GM12874 (cell line): ENCODE measurements around the gene HOXB3.

Experiments used
- TF ChIP-seq, protein P1 (sequence below): IDR thresholded peaks from 2 replicates; pipeline ENCODE4 v1.5.1; 2011; ENCODE audit warnings: low read depth, mild to moderate bottlenecking, control low read depth, low read length, moderate library complexity; ENCODE audit not compliant: insufficient read depth

The HOXB3 gene

DNA sequence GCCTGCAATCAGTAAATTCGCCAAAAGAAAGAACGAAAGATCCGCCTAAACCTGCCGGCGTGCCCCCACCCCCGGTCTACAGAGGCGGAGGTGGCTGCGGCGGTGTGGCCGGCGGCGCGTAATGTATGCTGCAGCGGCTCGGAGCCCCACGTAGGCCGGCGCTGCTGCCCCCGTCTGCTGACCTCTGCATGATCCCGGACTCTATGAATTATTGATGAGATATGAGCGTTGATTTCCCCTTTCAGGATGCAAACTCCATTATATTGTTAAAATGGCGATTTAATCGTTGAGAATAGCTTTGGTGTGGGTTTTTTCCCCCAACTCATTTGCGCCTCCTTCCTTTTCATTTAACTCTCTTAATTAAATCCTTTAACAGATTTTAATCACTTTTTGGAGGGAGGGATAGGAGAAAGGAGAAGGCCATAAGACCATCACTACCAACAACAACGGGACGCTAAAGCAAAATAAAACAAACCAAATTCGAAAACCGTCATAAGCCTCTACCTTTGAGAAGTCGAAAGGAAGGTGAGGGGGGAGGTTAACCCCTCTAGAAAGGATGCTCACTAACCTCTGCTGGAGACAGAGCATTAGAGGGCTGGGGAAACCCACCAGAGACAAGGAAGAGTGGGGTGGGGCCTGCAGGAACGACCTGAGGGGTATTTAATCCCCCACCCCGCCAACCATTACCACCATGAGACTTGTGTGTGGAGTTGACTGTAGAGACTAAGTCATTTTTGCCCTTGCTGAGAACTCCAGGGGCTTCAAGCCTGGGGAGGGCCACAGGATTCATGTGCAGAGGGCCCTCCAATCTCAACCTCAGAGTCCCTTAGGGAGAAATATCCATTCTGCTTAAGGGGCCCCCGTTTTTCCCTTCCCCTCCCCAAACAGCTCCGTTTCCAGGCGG, 3.4 kb downstream of the HOXB3 start:
- TF ChIP-seq, protein P1, sequence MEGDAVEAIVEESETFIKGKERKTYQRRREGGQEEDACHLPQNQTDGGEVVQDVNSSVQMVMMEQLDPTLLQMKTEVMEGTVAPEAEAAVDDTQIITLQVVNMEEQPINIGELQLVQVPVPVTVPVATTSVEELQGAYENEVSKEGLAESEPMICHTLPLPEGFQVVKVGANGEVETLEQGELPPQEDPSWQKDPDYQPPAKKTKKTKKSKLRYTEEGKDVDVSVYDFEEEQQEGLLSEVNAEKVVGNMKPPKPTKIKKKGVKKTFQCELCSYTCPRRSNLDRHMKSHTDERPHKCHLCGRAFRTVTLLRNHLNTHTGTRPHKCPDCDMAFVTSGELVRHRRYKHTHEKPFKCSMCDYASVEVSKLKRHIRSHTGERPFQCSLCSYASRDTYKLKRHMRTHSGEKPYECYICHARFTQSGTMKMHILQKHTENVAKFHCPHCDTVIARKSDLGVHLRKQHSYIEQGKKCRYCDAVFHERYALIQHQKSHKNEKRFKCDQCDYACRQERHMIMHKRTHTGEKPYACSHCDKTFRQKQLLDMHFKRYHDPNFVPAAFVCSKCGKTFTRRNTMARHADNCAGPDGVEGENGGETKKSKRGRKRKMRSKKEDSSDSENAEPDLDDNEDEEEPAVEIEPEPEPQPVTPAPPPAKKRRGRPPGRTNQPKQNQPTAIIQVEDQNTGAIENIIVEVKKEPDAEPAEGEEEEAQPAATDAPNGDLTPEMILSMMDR, result no peak

- TF ChIP-seq, protein P1, result no peak
These were observed 5.8 kb downstream of the HOXB3 start for GRCh38 chr17:48584223-48584741.

- TF ChIP-seq, protein P1, result no peak
These were observed 6.3 kb downstream of the HOXB3 start for GRCh38 chr17:48583708-48584222.

GRCh38 chr17:48582750-48583069, 7.3 kb downstream of the HOXB3 start:
- TF ChIP-seq, protein P1, result no peak

DNA sequence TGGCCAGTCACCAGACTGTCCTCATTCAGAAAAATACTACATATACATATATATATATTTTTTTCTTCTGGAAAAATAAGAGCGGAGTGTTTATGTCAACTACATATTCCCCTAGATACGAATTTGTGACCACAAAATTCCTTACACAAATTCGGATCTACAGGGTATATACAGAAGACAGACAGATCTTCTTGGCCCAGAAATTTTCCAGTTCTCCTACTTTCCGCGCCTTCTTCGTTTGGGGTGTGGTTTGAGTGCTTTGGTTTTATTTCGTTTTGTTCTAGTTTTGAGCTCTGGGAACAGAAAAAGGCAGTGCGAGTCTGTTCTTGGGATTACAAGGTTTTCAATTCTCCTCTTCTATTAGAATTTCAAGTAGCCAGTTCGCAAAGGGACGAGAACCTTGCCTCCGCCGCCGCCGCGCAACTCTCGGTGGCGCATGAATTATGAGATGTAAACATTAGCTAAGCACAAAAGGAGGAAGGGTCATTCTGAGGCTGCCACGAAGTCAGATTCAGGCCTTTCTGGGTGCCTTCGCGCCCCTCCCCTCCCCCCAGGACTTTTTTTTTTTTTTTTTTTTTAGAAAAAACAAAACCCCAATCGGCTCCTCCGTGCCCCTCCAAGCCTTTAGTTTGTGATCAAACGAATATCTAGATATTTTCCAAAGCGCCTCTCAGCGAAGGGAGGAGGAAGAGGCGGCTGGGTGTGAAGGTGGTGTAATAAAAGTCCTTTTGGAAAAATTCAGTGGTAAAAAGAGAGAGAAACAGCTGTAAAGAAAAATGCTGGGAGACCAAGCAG, 10.1 kb downstream of the HOXB3 start:
- TF ChIP-seq, protein P1, result no peak

- TF ChIP-seq, protein P1, result no peak
These were observed 10.6 kb downstream of the HOXB3 start for GRCh38 chr17:48579471-48579759.
